Islet of Langerhans (tissue), 1 donor: Measurements from ENCODE around the gene GALC.
A peak's percentile ranks its signal among the peaks of the same experiment; 100 is the strongest.

Source experiments
- FAIRE-seq: peaks from one replicate; lab custom pipeline; 2011; peaks lifted over from hg19 to GRCh38; lab: Jason Lieb, UNC

GALC gene

DNA sequence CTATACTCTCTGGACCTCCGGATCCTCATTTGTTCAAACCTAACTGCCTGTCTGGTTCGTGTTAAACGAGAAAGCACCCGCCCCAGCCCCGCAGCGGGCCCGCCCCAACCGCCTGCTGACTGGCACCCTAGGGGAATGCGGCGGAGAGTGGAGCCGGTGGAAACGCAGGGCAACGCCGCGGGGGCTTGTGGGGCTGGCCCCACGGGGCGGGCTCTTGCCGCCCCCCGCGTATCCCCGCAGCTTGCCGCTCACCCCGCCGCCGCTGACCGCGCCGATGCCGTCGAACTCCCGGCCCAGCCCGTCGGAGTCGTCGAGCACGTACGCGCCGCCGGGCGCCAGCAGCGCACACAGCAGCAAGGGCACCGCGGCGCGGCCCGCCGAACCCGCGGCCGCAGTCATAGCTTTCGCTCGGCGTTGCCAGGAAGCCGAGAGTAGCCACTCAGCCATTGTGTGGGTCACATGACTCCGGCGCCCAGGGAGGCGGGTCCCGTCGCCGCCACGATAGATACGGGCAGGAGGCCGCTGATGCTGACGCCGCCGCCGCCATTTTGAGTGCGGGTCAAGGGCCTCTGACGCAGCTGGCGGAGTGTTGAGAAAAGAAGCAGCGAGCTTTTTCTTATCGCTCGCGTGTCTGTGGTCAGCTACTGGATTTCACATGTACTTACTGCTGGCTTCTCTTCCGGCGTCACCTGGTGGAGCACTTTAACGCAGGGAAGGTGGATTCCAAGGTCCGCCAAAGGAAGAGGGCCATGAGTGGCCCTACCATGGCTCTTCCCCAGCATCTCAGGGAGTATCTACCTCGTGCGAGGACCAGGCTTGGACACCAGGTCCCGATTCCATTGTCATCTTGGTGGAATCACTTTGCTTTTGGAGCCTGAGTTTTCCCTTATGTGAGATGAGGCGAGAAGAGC is at the start of gene GALC:
GALC (minus strand) TSS at position 465 of the 911 bp plus-strand sequence; CDS start at position 447, 18 bp downstream.
- FAIRE-seq, result no peak

DNA sequence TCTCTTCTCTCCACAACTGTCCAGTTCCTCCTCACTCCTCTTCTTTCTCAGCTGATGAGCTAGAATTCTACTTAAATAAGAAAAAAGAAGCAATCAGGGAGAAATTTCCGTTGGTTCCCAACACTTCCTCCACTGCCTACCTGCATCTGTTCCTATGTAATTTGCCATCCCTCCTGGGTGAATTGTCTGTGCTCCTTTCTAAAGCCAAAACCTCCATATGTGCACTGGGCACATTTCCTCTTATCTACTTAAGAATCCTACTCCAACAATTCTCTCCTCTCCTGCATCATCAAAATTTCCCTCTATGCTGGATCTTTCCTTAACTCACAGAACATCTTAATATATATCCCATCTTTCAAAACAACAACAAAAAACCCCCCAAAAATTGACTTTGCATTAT is 47.2 kb upstream of the GALC start:
- no peak for FAIRE-seq

DNA sequence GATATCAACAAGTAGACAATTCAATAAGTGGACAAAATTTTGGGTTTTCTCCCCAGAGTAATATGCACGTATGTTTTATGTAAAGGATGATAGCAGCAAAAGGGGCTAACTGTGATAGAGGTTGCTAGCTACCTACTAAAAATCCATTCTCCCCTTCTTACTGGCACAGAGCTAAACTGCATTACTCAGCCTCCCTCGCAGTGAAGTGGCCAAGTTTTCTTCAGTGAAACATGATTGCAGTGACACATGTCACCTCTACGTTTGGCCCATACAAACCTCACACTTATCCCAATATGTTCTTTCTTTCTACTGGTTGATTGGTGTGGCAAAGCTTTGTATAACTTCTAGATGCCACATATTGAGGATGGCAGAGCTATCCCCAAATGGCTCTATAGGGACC is 46.2 kb upstream of the GALC start:
- FAIRE-seq, result no peak

- FAIRE-seq, result no peak
These were observed 44.3 kb upstream of the GALC start for GRCh38 chr14:88037325-88037724.

DNA sequence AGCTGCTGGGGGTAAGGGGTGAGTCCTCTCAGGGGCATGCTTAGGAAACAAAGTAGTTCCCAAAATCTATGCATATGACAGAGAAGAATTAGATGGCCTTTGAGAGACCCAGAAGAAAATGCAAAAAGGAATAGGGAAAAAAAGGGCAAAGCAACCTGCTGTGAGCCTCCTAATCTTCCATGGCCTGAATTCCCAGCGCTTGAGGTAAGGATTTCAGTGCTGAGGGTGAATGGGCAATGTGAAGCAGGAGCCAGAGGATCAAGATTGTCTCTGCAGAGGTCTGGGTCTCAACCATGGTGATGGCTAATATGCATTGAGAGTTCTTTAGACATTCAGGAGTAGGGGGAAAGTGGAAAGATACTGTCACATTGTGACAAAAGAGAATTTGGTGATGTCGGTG is 43.4 kb upstream of the GALC start:
- FAIRE-seq, result no peak

GRCh38 chr14:88034076-88034475 is 41.1 kb upstream of the GALC start:
- FAIRE-seq, result no peak

GRCh38 chr14:88032373-88032772 is 39.4 kb upstream of the GALC start:
- FAIRE-seq, result no peak

- no peak for FAIRE-seq
These were observed 37.9 kb upstream of the GALC start for GRCh38 chr14:88030892-88031291.

GRCh38 chr14:88030079-88030478 is 37.1 kb upstream of the GALC start:
- FAIRE-seq, result no peak

DNA sequence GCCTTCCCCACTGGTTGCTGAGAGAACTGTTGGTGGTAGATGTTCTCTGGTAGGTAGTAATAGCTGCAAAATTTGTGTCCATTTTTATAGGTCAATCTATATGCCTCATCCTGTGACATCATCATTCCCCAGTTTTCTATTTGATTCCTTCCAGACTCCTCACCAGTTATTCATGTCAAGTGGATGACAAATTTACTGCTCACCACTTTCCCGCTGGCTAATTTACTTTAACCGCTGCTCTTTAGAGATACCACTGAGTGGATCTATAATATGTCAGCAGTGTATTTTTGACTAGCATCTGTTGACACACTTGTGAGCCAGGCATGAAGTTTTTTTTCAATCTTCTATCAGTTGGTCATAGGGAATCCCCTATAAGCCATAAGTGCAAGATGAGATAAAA is 36.5 kb upstream of the GALC start:
- FAIRE-seq, result peak; percentile 53

- no peak for FAIRE-seq
These were observed 33.9 kb upstream of the GALC start for GRCh38 chr14:88026890-88027289.

DNA sequence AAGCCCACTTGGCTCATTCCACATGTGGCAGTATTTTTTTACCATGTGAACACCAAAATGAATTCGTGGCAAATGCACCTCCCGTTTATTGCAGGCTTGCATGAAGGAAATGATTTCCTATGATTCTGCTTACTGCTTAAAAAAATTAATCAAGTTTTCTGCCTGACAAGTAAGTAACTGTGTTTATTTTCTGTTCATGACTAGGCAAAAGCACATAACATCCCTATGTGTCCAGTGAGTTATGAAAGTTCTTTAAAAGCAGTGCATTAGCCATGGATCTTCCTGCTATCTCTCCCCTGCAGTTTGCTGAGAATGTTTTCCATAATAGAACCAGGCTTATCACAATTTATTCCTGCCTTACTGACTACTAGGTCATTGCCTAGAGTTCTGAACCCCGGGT is 32.3 kb upstream of the GALC start:
- FAIRE-seq, result peak; percentile 87

GRCh38 chr14:88024252-88025086 is 31.5 kb upstream of the GALC start:
- FAIRE-seq, result peak; percentile 78

DNA sequence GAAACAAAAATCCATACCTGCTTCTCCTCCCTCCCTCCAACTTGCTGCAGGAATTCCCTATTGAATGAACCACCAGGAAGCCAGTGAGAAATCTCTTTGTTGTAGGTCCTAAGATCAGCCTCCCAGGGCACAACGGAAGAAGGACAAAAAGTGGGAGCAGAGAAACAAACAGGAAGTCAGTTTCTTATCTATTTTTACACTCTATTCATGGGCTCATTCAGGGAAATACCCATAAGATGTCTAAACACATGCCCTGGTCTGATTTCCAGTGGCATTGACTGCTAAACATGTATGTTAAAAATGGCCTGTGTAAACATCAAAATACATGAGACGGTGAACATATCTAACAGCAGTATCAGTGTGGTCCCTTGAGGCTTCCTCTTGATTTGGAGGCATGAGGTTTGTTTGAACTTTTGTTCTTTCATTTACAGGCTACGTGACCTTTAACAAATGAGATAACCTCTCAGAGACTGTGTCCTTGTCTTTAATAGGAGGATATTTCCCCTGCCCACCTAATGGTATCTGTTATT is 30.7 kb upstream of the GALC start:
- FAIRE-seq, result no peak

DNA sequence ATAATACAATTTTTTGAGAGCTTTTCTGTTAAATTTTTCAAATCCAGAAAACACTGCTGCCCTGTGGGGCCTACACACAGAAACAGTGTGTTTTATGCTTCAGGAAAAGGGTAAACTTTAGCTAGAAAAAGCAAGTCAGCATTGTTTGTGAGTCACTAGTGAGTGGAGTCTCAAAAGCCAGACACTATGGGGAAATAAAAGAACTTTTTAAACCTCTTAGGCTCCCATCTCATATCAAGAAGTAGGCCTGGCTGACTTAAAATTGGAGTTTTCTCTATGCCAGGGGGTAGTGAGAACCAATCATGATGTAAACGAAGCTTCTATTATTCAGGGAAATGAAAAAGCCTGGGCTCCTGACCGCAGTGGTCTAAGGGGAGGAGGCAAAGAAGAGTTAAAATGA is 24.6 kb upstream of the GALC start:
- FAIRE-seq, result no peak

DNA sequence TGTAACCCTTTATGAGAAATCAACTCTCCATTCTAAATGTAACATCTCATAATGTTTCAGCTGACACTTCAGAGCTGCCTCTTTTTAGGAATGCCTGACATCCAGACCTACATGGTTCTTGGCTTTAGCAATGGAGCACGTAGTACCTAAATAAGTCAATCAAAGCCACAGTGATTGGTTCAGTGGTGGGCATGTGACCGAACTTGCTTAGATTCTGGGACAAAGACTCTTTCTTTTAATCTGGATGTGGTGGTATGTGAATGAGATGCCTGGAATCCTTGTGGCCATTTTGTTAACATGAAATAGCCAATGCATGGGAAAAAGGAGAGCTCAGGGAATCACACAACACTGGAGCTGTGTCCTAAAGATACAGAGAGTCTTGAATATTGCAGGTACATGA is 23.8 kb upstream of the GALC start:
- FAIRE-seq, result no peak

GRCh38 chr14:88013750-88014349 is 20.9 kb upstream of the GALC start:
- peak; percentile 21 for FAIRE-seq

GRCh38 chr14:88012495-88012894 is 19.5 kb upstream of the GALC start:
- no peak for FAIRE-seq

DNA sequence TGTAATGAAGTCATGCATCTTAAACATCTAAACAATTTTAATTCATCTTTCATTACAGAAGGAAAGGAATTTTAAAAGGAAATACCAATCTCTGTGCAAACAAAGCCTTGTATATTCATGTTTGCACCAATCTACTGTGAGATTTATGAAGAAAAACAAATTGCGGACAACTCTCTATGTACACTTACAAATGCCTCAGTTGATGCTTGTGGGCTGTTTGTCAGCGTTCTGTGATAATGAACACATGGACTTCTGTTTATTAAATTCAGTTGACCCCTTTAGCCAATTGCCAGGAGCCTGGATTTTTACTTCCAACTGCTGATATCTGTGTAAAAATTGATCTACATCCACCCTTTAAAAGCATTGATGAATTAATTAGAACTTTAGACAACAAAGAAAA is 17.3 kb upstream of the GALC start:
- no peak for FAIRE-seq

DNA sequence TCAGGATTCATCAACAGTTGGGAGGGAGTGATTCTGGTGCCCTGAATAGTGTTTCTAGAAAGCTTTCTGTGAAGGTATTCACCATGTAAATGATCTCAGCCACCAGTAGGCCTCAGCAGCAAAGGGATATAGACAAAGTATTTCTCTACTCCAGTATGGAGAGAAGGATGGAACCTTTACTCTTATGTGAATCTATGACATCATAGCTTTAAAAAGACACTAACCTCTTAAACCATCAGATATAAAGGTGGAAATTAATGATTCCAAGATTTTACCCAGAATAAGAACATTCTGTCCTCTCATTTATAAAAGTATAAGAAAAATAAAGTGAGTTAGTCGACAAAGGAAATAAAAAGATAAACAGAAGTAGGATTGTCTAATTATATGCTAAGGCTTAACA is 16.5 kb upstream of the GALC start:
- no peak for FAIRE-seq

DNA sequence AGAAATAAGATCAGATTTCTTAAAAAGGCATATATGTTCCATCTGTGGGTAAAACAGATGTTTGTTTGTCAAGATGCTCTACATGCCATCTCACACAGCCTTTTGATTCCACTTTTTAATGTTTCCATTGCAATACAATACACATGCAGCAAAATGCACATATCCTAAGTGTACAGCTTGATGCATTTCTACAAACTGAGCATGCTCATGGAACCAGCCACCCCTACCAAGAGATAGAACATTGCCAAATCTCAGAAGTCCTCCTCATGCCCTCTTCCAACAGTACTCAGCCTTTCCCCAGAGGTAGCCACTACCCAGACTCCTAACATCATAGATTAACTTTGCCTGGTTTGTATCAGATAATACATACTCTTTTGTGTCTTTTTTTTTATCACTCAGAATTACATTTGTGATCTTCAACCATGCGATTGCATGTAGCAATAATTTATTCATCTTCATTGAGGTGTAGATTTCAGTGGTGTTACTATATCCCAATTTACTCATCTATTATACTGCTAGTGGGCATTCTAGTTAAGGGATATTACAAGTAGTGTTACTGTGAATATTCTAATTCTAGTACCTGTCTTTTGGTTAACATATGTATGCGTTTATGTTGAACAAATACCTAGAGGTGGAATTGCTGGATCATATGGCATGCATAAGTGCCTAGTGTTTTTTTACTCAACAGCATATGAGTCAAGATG is 15.2 kb upstream of the GALC start:
- FAIRE-seq, result no peak

- no peak for FAIRE-seq
These were observed 14.6 kb upstream of the GALC start for GRCh38 chr14:88007608-88008007.
